Neuron (in vitro differentiated cells): ENCODE measurements around the gene IQSEC1.

Source experiments
- H2AFZ ChIP-seq: one replicate; pipeline ENCODE4 v1.6.1; 2013; ENCODE audit warnings: low read depth, mild to moderate bottlenecking, inconsistent platforms, low read length, moderate library complexity
- H3K27me3 ChIP-seq: one replicate; pipeline ENCODE4 v1.6.1; 2013; ENCODE audit warnings: low read length; ENCODE audit not compliant: insufficient read depth
- H3K36me3 ChIP-seq: one replicate; pipeline ENCODE4 v1.6.1; 2013; ENCODE audit warnings: low read length; ENCODE audit not compliant: insufficient read depth
- H3K4me1 ChIP-seq: one replicate; pipeline ENCODE4 v1.6.1; 2013; ENCODE audit warnings: low read length; ENCODE audit not compliant: insufficient read depth
- H3K4me3 ChIP-seq: 2 replicates; pipeline ENCODE4 v1.5.1; 2013; ENCODE audit warnings: mild to moderate bottlenecking, low read length, moderate library complexity
- H3K9me3 ChIP-seq: one replicate; pipeline ENCODE4 v1.6.1; 2013; ENCODE audit warnings: low read length

The IQSEC1 gene

GRCh38 chr3:12959410-12959809 lies 113.8 kb downstream of the IQSEC1 start:
- H2AFZ ChIP-seq: no peak overlapping the region
- H3K36me3 ChIP-seq: no peaks in the 10 kb centered on the region
- no peaks in the 10 kb centered on the region for H3K9me3 ChIP-seq
- no peak overlapping the region for H3K4me3 ChIP-seq
- no peaks in the 10 kb centered on the region for H3K27me3 ChIP-seq
- H3K4me1 ChIP-seq: no peaks in the 10 kb centered on the region

DNA sequence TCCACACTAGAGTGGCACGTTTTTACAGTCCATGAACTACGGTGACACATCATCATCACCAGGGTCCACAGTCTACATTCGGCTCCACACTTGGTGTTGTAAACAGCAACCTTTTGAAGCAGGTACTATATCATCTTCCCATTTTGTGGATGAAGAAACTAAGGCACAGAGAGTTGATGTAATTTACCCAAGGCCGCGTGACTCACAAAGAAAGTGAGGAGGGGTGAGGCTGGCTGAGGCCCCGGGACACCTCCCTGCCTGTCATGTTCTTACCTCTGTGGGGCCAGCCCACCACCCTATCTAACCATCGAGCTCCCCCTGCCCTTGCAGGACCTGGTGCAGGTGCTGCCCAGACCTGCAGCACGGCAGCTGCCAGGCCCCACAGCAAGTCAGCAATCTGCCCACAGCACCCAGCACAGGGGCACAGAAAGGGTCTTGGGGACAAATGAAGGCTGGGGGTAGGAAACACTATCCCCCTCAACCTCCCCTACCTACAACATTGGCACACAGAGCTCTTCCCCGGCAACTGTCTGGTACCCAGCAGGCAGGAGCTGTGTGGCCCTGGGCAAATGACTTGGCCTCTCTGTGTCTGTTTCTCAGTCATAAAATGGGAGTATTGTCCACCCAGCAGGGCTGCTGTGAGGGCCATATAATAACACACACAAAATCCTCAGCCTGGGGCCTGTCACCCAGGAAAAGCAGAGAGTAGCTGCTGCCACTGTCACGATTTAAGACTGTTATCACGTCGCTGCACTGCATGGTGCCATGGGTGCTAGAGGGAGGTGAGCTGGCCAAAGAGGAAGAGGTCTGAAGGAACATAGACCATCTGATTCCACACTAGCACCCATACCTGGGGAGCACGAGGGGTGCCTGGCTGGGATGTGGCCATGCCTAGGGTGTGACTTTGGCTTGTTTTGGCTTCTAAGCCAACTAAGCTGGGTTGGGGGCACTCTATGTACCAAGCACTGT lies 115.1 kb downstream of the IQSEC1 start:
- no peaks in the 10 kb centered on the region for H3K9me3 ChIP-seq
- H3K4me1 ChIP-seq: no peaks in the 10 kb centered on the region
- no peaks in the 10 kb centered on the region for H3K36me3 ChIP-seq
- no peaks in the 10 kb centered on the region for H3K27me3 ChIP-seq
- no peak overlapping the region for H3K4me3 ChIP-seq
- no peak overlapping the region for H2AFZ ChIP-seq

- H3K9me3 ChIP-seq: no peaks in the 10 kb centered on the region
- H3K4me3 ChIP-seq: no peak overlapping the region
- H3K4me1 ChIP-seq: no peaks in the 10 kb centered on the region
- no peaks in the 10 kb centered on the region for H3K27me3 ChIP-seq
- no peaks in the 10 kb centered on the region for H3K36me3 ChIP-seq
- no peak overlapping the region for H2AFZ ChIP-seq
These were observed 115.9 kb downstream of the IQSEC1 start for GRCh38 chr3:12957339-12957738.

DNA sequence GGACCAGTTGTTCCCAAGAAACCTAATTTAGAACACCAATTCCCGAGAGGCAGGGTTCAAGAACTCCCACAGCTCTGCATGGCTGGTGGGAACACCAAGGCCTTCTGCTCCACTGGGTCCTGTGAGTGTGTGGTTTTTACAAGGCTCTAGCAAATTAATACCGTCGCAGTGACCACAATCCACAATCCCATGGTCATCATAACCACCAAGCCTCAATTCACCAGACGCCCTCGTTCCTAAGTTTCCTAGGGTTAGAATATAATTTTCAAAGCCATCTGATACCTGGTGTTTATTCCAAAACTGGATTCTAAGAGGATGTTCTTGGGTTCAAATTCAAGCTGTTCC lies 116.9 kb downstream of the IQSEC1 start:
- no peaks in the 10 kb centered on the region for H3K9me3 ChIP-seq
- no peaks in the 10 kb centered on the region for H3K36me3 ChIP-seq

GRCh38 chr3:12955651-12956315 lies 117.4 kb downstream of the IQSEC1 start:
- Histone ChIP-seq H3K4me3 (no peak overlapping the region), H3K9me3 (no peaks in the 10 kb centered on the region)

More for the DNA sequence above, 116.9 kb downstream of the IQSEC1 start:
- Histone ChIP-seq H3K4me3 (no peak overlapping the region), H3K4me1 (no peaks in the 10 kb centered on the region), H3K27me3 (no peaks in the 10 kb centered on the region), H2AFZ (no peak overlapping the region)

GRCh38 chr3:12954891-12955650 lies 118.2 kb downstream of the IQSEC1 start:
- H2AFZ ChIP-seq: no peak overlapping the region
- H3K4me3 ChIP-seq: no peak overlapping the region
- H3K9me3 ChIP-seq: no peaks in the 10 kb centered on the region
- H3K36me3 ChIP-seq: no peaks in the 10 kb centered on the region
- H3K4me1 ChIP-seq: no peaks in the 10 kb centered on the region
- H3K27me3 ChIP-seq: no peaks in the 10 kb centered on the region

More at GRCh38 chr3:12955651-12956315, 117.4 kb downstream of the IQSEC1 start:
- no peaks in the 10 kb centered on the region for H3K4me1 ChIP-seq
- H3K27me3 ChIP-seq: no peaks in the 10 kb centered on the region
- H2AFZ ChIP-seq: no peak overlapping the region
- no peaks in the 10 kb centered on the region for H3K36me3 ChIP-seq

DNA sequence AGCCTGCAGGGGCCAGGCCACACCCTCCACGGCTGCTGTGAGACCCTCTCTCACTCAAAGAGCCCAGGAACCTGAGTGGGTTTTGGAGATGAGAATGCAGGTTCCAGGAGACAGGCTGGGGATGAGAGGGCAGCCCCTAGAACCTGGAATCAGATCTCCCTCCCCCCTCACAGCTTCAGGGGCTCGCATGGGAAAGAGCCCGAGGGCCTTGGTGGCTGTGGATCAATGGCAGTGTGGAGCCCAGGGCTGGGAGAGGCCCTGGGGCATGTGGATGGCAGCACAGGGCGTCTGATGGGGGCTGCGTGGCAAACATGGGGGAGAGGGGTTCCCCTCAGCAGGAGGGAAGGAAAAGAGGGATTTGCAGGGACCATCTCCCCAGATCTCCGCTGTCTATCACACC lies 119.0 kb downstream of the IQSEC1 start:
- Histone ChIP-seq H3K9me3 (no peaks in the 10 kb centered on the region), H3K4me1 (no peaks in the 10 kb centered on the region), H3K4me3 (no peak overlapping the region), H3K27me3 (no peaks in the 10 kb centered on the region), H3K36me3 (no peaks in the 10 kb centered on the region), H2AFZ (no peak overlapping the region)

GRCh38 chr3:12953201-12953995 lies 119.8 kb downstream of the IQSEC1 start:
- Histone ChIP-seq H3K36me3 (no peaks in the 10 kb centered on the region), H3K27me3 (no peaks in the 10 kb centered on the region), H2AFZ (no peak overlapping the region), H3K4me3 (no peak overlapping the region), H3K9me3 (no peaks in the 10 kb centered on the region), H3K4me1 (no peaks in the 10 kb centered on the region)

DNA sequence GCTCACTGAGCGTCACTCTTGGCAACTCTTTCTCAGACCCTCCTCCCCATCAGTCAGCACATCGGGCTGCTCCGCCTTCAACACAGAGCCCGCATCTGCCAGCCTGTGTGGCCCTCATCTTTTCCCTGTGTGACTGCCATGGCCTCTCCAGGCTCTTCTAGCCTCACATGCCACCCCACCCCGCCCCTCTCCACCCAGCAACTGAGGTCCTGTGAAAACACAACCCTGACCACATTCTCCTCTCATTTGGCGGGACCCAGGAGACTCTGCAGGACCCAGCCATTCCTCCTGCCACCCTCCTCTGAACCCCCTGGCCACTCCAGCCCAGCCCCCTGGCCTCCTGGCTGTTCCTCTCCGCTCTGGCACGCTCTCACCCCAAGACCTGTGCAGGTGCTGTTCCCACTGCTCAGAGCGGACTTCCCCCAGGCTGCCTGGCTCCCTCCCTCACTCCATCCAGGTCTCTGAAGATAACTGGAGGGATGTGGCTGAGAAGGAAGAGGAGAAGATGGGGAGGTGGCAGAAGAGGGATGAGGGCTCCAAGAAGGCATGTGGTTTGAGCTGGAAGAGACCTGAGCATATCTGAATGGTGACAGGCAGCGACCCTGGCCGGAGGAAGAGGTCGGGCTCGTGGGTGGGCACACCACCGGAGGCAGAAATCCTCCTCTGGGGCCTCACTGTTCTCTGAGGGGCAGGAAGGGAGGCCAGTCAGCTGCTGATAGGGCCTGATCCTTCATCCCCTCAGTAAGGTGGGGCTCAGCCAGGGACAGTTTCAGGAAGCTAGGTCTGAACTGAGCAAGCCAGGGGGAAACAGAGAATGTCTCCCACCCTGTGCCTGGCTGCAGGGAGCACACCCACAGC lies 120.7 kb downstream of the IQSEC1 start:
- Histone ChIP-seq H3K9me3 (no peaks in the 10 kb centered on the region), H2AFZ (no peak overlapping the region), H3K4me1 (no peaks in the 10 kb centered on the region), H3K27me3 (no peaks in the 10 kb centered on the region), H3K4me3 (no peak overlapping the region), H3K36me3 (no peaks in the 10 kb centered on the region)

- no peaks in the 10 kb centered on the region for H3K9me3 ChIP-seq
- no peak overlapping the region for H3K4me3 ChIP-seq
- H2AFZ ChIP-seq: no peak overlapping the region
- H3K36me3 ChIP-seq: no peaks in the 10 kb centered on the region
- no peaks in the 10 kb centered on the region for H3K27me3 ChIP-seq
- H3K4me1 ChIP-seq: peaks cover 19% of the 10 kb centered on the region
These were observed 124.1 kb downstream of the IQSEC1 start for GRCh38 chr3:12948891-12949711.

DNA sequence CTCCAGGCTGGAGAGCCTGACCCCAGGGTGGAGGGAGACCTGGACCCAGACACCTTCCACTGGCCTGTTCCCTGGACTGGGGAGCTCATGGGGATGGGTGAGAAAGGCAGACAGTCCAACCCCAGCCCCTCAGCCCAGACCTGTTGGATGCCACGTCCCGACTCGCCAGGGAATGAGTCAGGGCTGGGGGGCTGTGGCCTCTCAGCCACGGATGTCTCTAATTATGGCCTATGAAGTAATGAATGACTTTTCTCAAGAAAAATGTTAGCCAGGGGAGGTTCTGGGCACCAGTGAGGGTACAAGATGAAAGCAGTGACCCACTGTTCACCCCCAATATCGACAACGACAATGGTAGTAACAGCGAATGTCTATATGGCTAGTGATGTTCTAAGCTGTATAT lies 124.9 kb downstream of the IQSEC1 start:
- Histone ChIP-seq H3K4me1 (peaks cover 25% of the 10 kb centered on the region), H3K27me3 (no peaks in the 10 kb centered on the region), H3K9me3 (no peaks in the 10 kb centered on the region)

More for the DNA sequence above, 124.9 kb downstream of the IQSEC1 start:
- Histone ChIP-seq H3K36me3 (no peaks in the 10 kb centered on the region), H3K4me3 (no peak overlapping the region), H2AFZ (no peak overlapping the region)
